Measurements from ENCODE around the gene CD2AP.

DNA sequence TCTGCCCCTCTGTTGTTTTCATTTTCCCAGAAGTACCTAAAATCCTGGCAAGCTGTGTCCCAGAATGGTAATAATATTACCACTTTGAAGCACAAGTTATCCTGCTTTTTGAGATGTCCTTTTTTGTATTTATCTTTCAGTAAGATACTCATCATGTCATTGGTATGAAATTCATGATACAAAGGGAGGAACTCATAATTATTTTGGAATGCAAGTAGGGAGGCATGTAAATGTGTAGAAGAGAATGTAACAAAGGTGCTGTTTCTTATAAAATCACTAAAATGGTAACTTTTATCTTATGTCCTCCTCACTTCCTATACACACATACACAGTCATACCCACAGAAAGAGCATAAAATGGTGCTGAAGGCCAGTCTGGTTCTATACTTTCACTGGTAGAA lies 109.9 kb downstream of the CD2AP start:
- TF ChIP-seq, protein P1, sequence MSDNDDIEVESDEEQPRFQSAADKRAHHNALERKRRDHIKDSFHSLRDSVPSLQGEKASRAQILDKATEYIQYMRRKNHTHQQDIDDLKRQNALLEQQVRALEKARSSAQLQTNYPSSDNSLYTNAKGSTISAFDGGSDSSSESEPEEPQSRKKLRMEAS (IDR thresholded peaks at IDR 0.05), result no peak
- TF ChIP-seq, protein P2, sequence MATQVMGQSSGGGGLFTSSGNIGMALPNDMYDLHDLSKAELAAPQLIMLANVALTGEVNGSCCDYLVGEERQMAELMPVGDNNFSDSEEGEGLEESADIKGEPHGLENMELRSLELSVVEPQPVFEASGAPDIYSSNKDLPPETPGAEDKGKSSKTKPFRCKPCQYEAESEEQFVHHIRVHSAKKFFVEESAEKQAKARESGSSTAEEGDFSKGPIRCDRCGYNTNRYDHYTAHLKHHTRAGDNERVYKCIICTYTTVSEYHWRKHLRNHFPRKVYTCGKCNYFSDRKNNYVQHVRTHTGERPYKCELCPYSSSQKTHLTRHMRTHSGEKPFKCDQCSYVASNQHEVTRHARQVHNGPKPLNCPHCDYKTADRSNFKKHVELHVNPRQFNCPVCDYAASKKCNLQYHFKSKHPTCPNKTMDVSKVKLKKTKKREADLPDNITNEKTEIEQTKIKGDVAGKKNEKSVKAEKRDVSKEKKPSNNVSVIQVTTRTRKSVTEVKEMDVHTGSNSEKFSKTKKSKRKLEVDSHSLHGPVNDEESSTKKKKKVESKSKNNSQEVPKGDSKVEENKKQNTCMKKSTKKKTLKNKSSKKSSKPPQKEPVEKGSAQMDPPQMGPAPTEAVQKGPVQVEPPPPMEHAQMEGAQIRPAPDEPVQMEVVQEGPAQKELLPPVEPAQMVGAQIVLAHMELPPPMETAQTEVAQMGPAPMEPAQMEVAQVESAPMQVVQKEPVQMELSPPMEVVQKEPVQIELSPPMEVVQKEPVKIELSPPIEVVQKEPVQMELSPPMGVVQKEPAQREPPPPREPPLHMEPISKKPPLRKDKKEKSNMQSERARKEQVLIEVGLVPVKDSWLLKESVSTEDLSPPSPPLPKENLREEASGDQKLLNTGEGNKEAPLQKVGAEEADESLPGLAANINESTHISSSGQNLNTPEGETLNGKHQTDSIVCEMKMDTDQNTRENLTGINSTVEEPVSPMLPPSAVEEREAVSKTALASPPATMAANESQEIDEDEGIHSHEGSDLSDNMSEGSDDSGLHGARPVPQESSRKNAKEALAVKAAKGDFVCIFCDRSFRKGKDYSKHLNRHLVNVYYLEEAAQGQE (IDR thresholded peaks at IDR 0.05), result no peak
- TF ChIP-seq, protein P3, sequence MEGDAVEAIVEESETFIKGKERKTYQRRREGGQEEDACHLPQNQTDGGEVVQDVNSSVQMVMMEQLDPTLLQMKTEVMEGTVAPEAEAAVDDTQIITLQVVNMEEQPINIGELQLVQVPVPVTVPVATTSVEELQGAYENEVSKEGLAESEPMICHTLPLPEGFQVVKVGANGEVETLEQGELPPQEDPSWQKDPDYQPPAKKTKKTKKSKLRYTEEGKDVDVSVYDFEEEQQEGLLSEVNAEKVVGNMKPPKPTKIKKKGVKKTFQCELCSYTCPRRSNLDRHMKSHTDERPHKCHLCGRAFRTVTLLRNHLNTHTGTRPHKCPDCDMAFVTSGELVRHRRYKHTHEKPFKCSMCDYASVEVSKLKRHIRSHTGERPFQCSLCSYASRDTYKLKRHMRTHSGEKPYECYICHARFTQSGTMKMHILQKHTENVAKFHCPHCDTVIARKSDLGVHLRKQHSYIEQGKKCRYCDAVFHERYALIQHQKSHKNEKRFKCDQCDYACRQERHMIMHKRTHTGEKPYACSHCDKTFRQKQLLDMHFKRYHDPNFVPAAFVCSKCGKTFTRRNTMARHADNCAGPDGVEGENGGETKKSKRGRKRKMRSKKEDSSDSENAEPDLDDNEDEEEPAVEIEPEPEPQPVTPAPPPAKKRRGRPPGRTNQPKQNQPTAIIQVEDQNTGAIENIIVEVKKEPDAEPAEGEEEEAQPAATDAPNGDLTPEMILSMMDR (IDR thresholded peaks at IDR 0.05; ENCODE audit: low read depth, low read length, missing input control), result no peak
- TF ChIP-seq EGR1 (IDR thresholded peaks at IDR 0.05; ENCODE audit: low read depth in 2 of 2) (no peak), YY1 (IDR thresholded peaks at IDR 0.05) (no peak), RXRA (IDR thresholded peaks at IDR 0.05) (no peak), JUND (IDR thresholded peaks at IDR 0.05) (no peak), NR2F2 (IDR thresholded peaks at IDR 0.05) (no peak), HNF4A (conservative IDR thresholded peaks at IDR 0.05) (no peak), TAF1 (conservative IDR thresholded peaks at IDR 0.05) (no peak)
- TF ChIP-seq, protein P4, sequence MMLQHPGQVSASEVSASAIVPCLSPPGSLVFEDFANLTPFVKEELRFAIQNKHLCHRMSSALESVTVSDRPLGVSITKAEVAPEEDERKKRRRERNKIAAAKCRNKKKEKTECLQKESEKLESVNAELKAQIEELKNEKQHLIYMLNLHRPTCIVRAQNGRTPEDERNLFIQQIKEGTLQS (IDR thresholded peaks at IDR 0.05), result no peak

All from liver (tissue), 3 donors.